GM12878 (cell line): ENCODE results near the gene RPS19BP1. TPM values are rescaled to one million over a fixed set of nuclear protein-coding genes. Genes with fewer than 3 reads are reported as not detected.

Source experiments
- ATAC-seq: fragments of 200-7000 bp; cut with Tn5 transposase; 3 replicates; pipeline ENCODE4 v1.9.1; 2020; ENCODE audit warnings: mild to moderate bottlenecking, moderate library complexity
- BruUV-seq: library from RNA; stranded (reverse); fragments of 400-500 nt; replicated peaks from 2 replicates; lab custom pipeline; 2021; lab: Mats Ljungman, UMichigan
- CTCF ChIA-PET: fragments of 300-600 bp; sonication (Branson Sonifier 250); formaldehyde crosslinking; extraction: SDS; loops from one replicate; lab custom pipeline; 2021; ENCODE audit warnings: inconsistent platforms; lab: Yijun Ruan, JAX
- POLR2A ChIA-PET: fragments of 350-600 bp; formaldehyde crosslinking; extraction: SDS; loops from one replicate; lab custom pipeline; 2021; ENCODE audit warnings: inconsistent platforms; lab: Charles Lee
- RAD21 ChIA-PET: fragments of 300-600 bp; sonication (Branson Sonifier 250); formaldehyde crosslinking; loops from one replicate; lab custom pipeline; 2023; ENCODE audit warnings: antibody characterized with exemption; ENCODE audit not compliant: unreplicated experiment; lab: Charles Lee
- SMC1A ChIA-PET: fragments of 300-600 bp; sonication (Branson Sonifier 250); formaldehyde crosslinking; loops from one replicate; lab custom pipeline; 2023; ENCODE audit not compliant: unreplicated experiment, uncharacterized antibody; lab: Charles Lee
- DNase-seq: peaks from one replicate; pipeline ENCODE4 v3.0.0-alpha.2; 2011; ENCODE audit warnings: low read depth, low spot score
- FAIRE-seq: peaks from 3 replicates; lab custom pipeline; 2011; peaks lifted over from hg19 to GRCh38; lab: Jason Lieb, UNC
- H2AFZ ChIP-seq: 2 replicates; pipeline ENCODE4 v1.6.0; 2011; ENCODE audit warnings: low read depth, low read length, control low read depth; ENCODE audit not compliant: control insufficient read depth
- H3K27ac ChIP-seq: 2 replicates; pipeline ENCODE4 v1.5.1; 2011; ENCODE audit warnings: control low read depth; ENCODE audit not compliant: control insufficient read depth, insufficient read depth
- H3K27me3 ChIP-seq, 2 experiments: replicated peaks in 1 of 2; 2 replicates each; pipeline versions ENCODE4 v1.6.0 to v1.6.1; 2011; ENCODE audit warnings: low read length in 1 of 2; ENCODE audit not compliant: control insufficient read depth in 2 of 2, insufficient read depth in 2 of 2
- H3K36me3 ChIP-seq, 2 experiments: 2 replicates each; pipeline ENCODE4 v1.5.1; 2011; ENCODE audit warnings: low read length in 1 of 2; ENCODE audit not compliant: control insufficient read depth in 2 of 2, insufficient read depth in 2 of 2
- H3K4me1 ChIP-seq: 2 replicates; pipeline ENCODE4 v1.6.1; 2011; ENCODE audit warnings: mild to moderate bottlenecking, low read length, moderate library complexity, mixed read lengths; ENCODE audit not compliant: control insufficient read depth, insufficient read depth
- H3K4me2 ChIP-seq: 2 replicates; pipeline ENCODE4 v1.6.0; 2011; ENCODE audit warnings: control low read depth; ENCODE audit not compliant: control insufficient read depth, insufficient read depth
- H3K4me3 ChIP-seq: fragments of 200-600 bp; sonication (generic); 2 replicates; pipeline ENCODE4 v1.5.1; 2016
- H3K79me2 ChIP-seq: 2 replicates; pipeline ENCODE4 v1.6.0; 2011; ENCODE audit warnings: low read length; ENCODE audit not compliant: control insufficient read depth, insufficient read depth
- H3K9ac ChIP-seq: 2 replicates; pipeline ENCODE4 v1.8.0; 2011; ENCODE audit warnings: low read length, control low read depth, mixed read lengths; ENCODE audit not compliant: control insufficient read depth, insufficient read depth
- H3K9me3 ChIP-seq: replicated peaks from 3 replicates; pipeline ENCODE4 v1.5.1; 2011; ENCODE audit warnings: mild to moderate bottlenecking, low read length; ENCODE audit not compliant: control insufficient read depth, insufficient read depth
- H4K20me1 ChIP-seq: 2 replicates; pipeline ENCODE4 v1.6.0; 2011; ENCODE audit not compliant: control insufficient read depth, insufficient read depth
- BHLHE40 ChIP-seq, 2 experiments: fragments of 450-650 bp in 1 of 2; IDR thresholded peaks; 2 replicates each; pipeline ENCODE4 v1.6.1; 2011 to 2017; ENCODE audit warnings: low read depth in 2 of 2, borderline replicate concordance in 1 of 2, improper control_type of control experiment in 1 of 2, low read length in 1 of 2, mild to moderate bottlenecking in 1 of 2
- CREM ChIP-seq: IDR thresholded peaks from 2 replicates; pipeline ENCODE4 v1.6.1; 2014; ENCODE audit warnings: antibody characterized with exemption, low read depth
- JUND ChIP-seq: IDR thresholded peaks from 2 replicates; pipeline ENCODE4 v1.6.1; 2012; ENCODE audit warnings: low read depth, mild to moderate bottlenecking, low read length, improper control_type of control experiment, moderate library complexity
- NFXL1 ChIP-seq: fragments of 450-650 bp; IDR thresholded peaks from 2 replicates; pipeline ENCODE4 v1.6.1; 2017; ENCODE audit warnings: antibody characterized with exemption, mild to moderate bottlenecking, borderline replicate concordance
- PBX3 ChIP-seq: IDR thresholded peaks from 2 replicates; pipeline ENCODE4 v1.6.1; 2011; ENCODE audit warnings: mild to moderate bottlenecking, low read depth, low read length, moderate library complexity; ENCODE audit not compliant: insufficient replicate concordance
- POLR2AphosphoS2 ChIP-seq: IDR thresholded peaks from 2 replicates; pipeline ENCODE4 v1.6.1; 2011; ENCODE audit warnings: low read depth, mild to moderate bottlenecking, low read length, improper control_type of control experiment, moderate library complexity
- SKIL ChIP-seq: fragments of 450-650 bp; IDR thresholded peaks from 2 replicates; pipeline ENCODE4 v1.6.1; 2017; ENCODE audit warnings: mild to moderate bottlenecking, low read depth, inconsistent platforms; ENCODE audit not compliant: poor library complexity, severe bottlenecking
- SMAD5 ChIP-seq: IDR thresholded peaks from 2 replicates; pipeline ENCODE4 v1.6.1; 2016; ENCODE audit warnings: antibody characterized with exemption, low read depth
- SREBF2 ChIP-seq: IDR thresholded peaks from 2 replicates; pipeline ENCODE4 v1.6.1; 2012; ENCODE audit warnings: mild to moderate bottlenecking, low read length
- TARDBP ChIP-seq: IDR thresholded peaks from 2 replicates; pipeline ENCODE4 v1.6.1; 2016; ENCODE audit warnings: borderline replicate concordance
- YBX1 ChIP-seq: fragments of 450-650 bp; IDR thresholded peaks from 2 replicates; pipeline ENCODE4 v1.6.1; 2016; ENCODE audit warnings: antibody characterized with exemption
- ZNF687 ChIP-seq: fragments of 450-650 bp; IDR thresholded peaks from 2 replicates; pipeline ENCODE4 v1.6.1; 2017; ENCODE audit warnings: mild to moderate bottlenecking, moderate library complexity
- WGBS: methylation state at CpG from one replicate; pipeline ENCODE4 v1.1.6; 2016; ENCODE audit warnings: low lambda C conversion rate; ENCODE audit not compliant: insufficient replicate concordance, insufficient coverage; ENCODE audit errors: missing lambda C conversion rate; 5-methylcytosine and 5-hydroxymethylcytosine counted together
- in situ Hi-C: fragments of 300-500 bp; cut with MboI; formaldehyde crosslinking; loops from 9 replicates; pipeline ENCODE4 v1.14.3; 2018; ENCODE audit warnings: mixed read lengths
- intact Hi-C: fragments of 100-400 bp; cut with micrococcal nuclease; formaldehyde crosslinking; loops from one replicate; pipeline ENCODE4 v1.14.2; 2022; ENCODE audit not compliant: unreplicated experiment
- polyA plus RNA-seq, 11 experiments: library from polyadenylated mRNA; depleted of rRNA in 4 of 11; unstranded in 6 of 11; stranded (reverse) in 5 of 11; fragments of >200 nt; fragmentation: Nextera tagmentation in 4 of 11; fragmentation: Illumina TruSeq in 1 of 11; extraction: Ambion mirVana in 4 of 11; extraction: Trizol in 1 of 11; gene quantifications; 1 replicate in 1 of 11; 2 replicates in 10 of 11; pipeline versions ENCODE4 v1.2.1 to v1.2.3, GENCODE V29; 2011 to 2016; ENCODE audit warnings: inconsistent platforms in 2 of 11, missing spikeins in 2 of 11, low read depth in 1 of 11
- total RNA-seq, 4 experiments: library from RNA; depleted of rRNA in 3 of 4; stranded (reverse); fragments of >200 nt in 3 of 4; fragmentation: Illumina TruSeq in 1 of 4; extraction: Trizol in 1 of 4; gene quantifications; 2 replicates each; pipeline versions ENCODE4 v1.2.1 to v1.2.3, GENCODE V29; 2013 to 2021

Gene RPS19BP1
- total and polyA plus RNA-seq, 10 of the 15 experiments (the other 5 are each of a cell fraction or from before 2014, with no cell fraction given): 2.7 to 206 (median 78.6) TPM

GRCh38 chr22:39529487-39529851 is 3.1 kb downstream of the RPS19BP1 start:
- Histone ChIP-seq H3K79me2 (peaks cover 52% of the 10 kb centered on the region), H3K27ac (peak overlapping the region; percentile 96), H3K4me3 (peak overlapping the region; percentile 99), H3K9ac (peak overlapping the region; percentile 67), H4K20me1 (peaks cover 8% of the 10 kb centered on the region), H3K27me3 (no peaks in the 10 kb centered on the region), H3K36me3 (peaks cover under 1 to 5% of the 10 kb centered on the region in 2 experiments; a peak in 3 of 4 replicates), H2AFZ (no peak overlapping the region), H3K4me1 (peaks cover 50% of the 10 kb centered on the region), H3K9me3 (no peaks in the 10 kb centered on the region), H3K4me2 (peak overlapping the region; percentile 100)
- in situ Hi-C loops: no loop called here
- DNase-seq (no peak), FAIRE-seq (no peak), ATAC-seq (peak; percentile 8)
- ChIA-PET RAD21 (interaction anchor here (0.7 to 4.7 kb wide), 34 partner anchors 8 to 761 kb away, joined by 3 to 44 read pairs (median 6); partner anchors contain the start of genes ATF4, CBX7, MIEF1 and RPL3), SMC1A (interaction anchor here (0.8 to 2.9 kb wide), 26 partner anchors 10 to 818 kb away, joined by 3 to 30 read pairs (median 6); partner anchors contain the start of genes ATF4, MIEF1, RPL3 and TAB1), POLR2A (interaction anchor here (0.7 to 2.6 kb wide), 18 partner anchors 9 to 515 kb away, joined by 3 to 32 read pairs (median 6); partner anchors contain the start of genes ATF4, MIEF1, RPL3 and TAB1), CTCF (interaction anchor here (0.6 to 17.8 kb wide), 46 partner anchors 9 to 1062 kb away, joined by 3 to 372 read pairs (median 5); partner anchors contain the start of genes ATF4, MIEF1, RPL3 and SYNGR1)
- BruUV-seq: no TSS peak
- intact Hi-C loops: loop anchor here (1.0 to 2.0 kb wide), 4 partner anchors 36 to 359 kb away; partner anchors contain the start of gene RPL3
- 2% methylated on average over 17 of the region's 17 CpGs for WGBS
- TF ChIP-seq BHLHE40 (IDR thresholded peaks at IDR 0.05; ENCODE audit: borderline replicate concordance in 1 of 2, low read depth in 2 of 2, low read length in 1 of 2) (no peak), ZNF687 (no peak), SMAD5 (0 out of 2 replicates have a peak, but pooled peaks have one; percentile 10), YBX1 (no peak), SREBF2 (no peak), PBX3 (no peak), NFXL1 (no peak), JUND (no peak), POLR2AphosphoS2 (no peak), SKIL (no peak), TARDBP (no peak; the same call in 1 of the 2 replicates), CREM (no peak)
